SK-N-SH treated with all-trans-retinoic acid at 6 μM for 48 hours (cell line): ENCODE data around the gene GALM.

Source experiments
- CSDC2 ChIP-seq: fragments of 250-450 bp; sonication (Bioruptor Pico); IDR thresholded peaks from 2 replicates; pipeline ENCODE4 v1.5.0; 2020; ENCODE audit warnings: mild to moderate bottlenecking, moderate library complexity
- CSRNP3 ChIP-seq: fragments of 250-450 bp; sonication (Bioruptor Pico); IDR thresholded peaks from 2 replicates; pipeline ENCODE4 v1.5.1; 2021; ENCODE audit warnings: mild to moderate bottlenecking, moderate library complexity
- ESRRG ChIP-seq: fragments of 250-450 bp; sonication (Bioruptor Pico); IDR thresholded peaks from 2 replicates; pipeline ENCODE4 v1.6.1; 2021; ENCODE audit warnings: mild to moderate bottlenecking
- OSR1 ChIP-seq: fragments of 250-450 bp; sonication (Bioruptor Pico); IDR thresholded peaks from 2 replicates; pipeline ENCODE4 v1.8.0; 2022; ENCODE audit warnings: moderate library complexity, mild to moderate bottlenecking, inconsistent platforms
- POU6F1 ChIP-seq: fragments of 250-450 bp; sonication (Bioruptor Pico); IDR thresholded peaks from 2 replicates; pipeline ENCODE4 v1.8.0; 2021; ENCODE audit warnings: low read depth, mild to moderate bottlenecking, moderate library complexity, borderline replicate concordance
- PPARA ChIP-seq: fragments of 250-450 bp; sonication (Bioruptor Pico); IDR thresholded peaks from 2 replicates; pipeline ENCODE4 v1.5.0; 2020; ENCODE audit warnings: mild to moderate bottlenecking, borderline replicate concordance
- TOX ChIP-seq: fragments of 250-450 bp; sonication (Bioruptor Pico); IDR thresholded peaks from 2 replicates; pipeline ENCODE4 v1.8.0; 2021; ENCODE audit warnings: mild to moderate bottlenecking, moderate library complexity, borderline replicate concordance
- ZFP30 ChIP-seq: fragments of 450-650 bp; formaldehyde crosslinking; IDR thresholded peaks from 2 replicates; pipeline ENCODE4 v1.5.0; 2022; ENCODE audit warnings: mild to moderate bottlenecking, moderate library complexity

GRCh38 chr2:38653380-38653714 lies 12.6 kb upstream of the GALM start:
- TF ChIP-seq CSDC2 (no peak), ZFP30 (CRISPR knock-in tag) (no peak), OSR1 (no peak), ESRRG (CRISPR knock-in tag) (no peak), TOX (CRISPR knock-in tag) (no peak), POU6F1 (no peak), CSRNP3 (no peak), PPARA (CRISPR knock-in tag) (no peak)
